GM18870 (cell line): ENCODE data around the gene RNF212.
"Not testable (repeated sequence)": the region's sequence is repeated elsewhere in the genome, so short reads cannot be mapped to it uniquely, and the experiment has no call there.

Experiments used
- ATAC-seq: cut with Tn5 transposase; IDR thresholded peaks from one replicate; pipeline ENCODE4 v1.9.1; 2021; ENCODE audit warnings: moderate library complexity; ENCODE audit not compliant: unreplicated experiment

The RNF212 gene

GRCh38 chr4:1050486-1051213 lies 62.7 kb downstream of the RNF212 start:
- ATAC-seq, result no peak

DNA sequence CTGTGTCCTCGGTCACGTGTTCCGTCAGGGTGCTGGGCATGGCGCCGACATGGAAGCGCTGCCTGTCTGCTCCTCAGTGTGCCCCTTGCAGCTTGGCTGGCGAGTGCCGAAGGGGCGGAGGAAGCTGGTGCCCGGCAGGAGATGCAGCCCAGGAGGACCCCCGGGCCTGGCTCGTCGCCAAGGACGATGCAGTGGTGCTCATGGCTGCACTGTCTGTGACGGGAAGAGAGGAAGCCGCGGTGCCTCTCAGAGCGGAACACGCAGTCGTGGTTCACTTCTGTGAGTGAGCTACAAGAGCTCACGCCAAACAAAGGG lies 63.8 kb downstream of the RNF212 start:
- ATAC-seq, result no peak

DNA sequence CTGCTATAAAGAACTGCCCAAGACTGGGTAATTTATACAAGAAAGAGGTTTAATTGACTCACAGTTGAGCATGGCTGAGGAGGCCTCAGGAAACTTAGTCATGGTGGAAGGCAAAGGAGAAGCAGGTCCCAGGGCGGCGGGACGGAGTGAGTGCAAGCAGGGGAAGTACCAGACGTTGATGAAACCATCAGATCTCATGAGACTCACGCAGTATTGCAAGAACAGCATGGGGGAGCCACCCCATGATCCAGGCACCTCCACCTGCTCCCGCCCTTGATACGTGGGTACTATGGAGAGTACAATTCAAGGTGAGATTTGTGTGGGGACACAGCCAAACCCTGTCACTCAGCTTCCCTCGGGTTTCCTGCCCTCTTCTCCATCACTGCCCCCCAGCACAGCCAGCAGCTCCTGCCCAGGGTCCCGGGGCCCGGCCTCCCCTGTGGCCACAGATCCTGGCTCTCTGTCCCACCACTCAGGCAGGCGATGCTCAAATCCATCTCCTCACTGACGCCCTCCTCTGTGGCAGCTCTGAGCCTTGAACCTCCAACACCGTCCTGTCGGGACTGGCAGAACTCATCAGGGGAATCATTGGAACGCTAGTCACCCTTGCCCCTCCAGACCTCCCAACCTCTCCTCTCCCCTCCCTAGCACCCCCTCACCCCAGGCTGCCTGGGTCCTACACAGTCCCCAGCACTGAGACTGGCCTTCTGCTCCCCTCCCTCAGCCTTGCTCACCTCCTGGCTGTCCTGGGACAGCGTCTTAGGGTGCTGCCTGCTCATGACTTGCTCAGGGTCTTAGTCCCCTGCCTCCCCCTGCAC lies 64.4 kb downstream of the RNF212 start:
- no peak for ATAC-seq

GRCh38 chr4:1047976-1048772 lies 65.2 kb downstream of the RNF212 start:
- ATAC-seq, result no peak

- no peak for ATAC-seq
These were observed 66.0 kb downstream of the RNF212 start for GRCh38 chr4:1047106-1047975.

- not testable (repeated sequence) for ATAC-seq
These were observed 66.8 kb downstream of the RNF212 start for GRCh38 chr4:1046581-1047011.

DNA sequence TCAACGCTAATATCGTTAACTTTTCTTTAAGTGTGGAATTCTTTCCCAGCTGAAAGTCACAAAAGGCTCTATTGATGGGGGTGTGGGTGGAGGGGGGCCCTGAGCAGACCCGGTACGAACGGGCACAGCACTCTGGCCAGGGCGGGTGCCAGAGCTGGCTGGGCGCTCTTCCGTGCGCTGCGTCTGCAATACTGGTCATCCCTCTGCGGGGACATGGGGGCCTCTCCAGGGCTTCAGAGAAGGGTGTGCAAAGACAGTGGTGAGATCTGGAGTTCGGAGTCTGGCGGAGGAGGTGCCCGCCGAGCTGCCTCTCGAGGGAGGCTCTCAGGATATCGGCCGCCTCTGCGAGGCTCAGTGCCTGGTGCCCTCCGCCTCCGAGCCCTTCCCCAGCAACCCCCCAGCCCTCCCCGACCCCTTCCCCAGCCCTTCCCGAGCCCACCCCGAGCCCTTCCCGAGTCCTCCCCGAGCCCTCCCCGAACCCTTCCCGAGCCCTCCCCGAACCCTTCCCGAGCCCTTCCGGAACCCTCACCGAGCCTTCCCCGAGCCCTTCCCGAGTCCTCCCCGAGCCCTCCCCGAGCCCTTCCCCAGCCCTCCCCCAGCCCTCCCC lies 67.7 kb downstream of the RNF212 start:
- no peak for ATAC-seq

- ATAC-seq, result no peak
These were observed 68.2 kb downstream of the RNF212 start for GRCh38 chr4:1045193-1045594.

DNA sequence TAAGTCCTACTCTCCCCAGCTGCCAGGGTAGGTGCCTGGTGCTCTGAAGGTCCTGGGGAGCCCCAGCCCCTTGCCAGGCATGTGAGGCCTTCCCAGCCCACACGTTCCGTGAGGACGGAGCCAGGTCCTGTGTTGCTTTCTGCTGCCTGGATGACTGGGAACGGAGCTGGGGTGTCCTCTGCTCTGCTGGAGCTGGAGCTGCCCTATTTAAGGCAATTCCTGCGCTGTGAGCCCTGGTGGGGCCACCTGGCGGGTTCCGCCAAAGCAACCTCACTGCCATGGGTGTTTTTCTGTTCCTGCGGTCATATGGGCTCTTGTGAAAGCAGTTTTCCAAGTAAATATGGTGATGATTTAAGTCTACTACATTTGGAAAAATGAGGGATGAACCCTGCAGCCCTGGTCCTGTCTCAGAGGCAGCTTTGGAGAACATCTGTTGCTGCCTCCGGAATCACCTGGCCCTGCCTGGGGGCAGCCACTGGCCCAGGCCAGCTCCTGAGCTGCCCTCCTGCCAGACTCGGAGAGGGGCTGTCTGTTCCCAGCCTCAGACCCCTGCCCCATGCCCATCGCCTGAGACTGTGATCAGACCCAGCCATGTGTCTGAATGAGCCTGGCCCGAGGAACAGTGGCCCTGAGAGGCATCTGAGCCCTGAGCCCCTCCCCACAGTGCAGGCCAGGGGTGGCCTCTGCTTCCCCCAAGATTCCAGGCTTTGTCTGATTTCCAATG lies 68.7 kb downstream of the RNF212 start:
- ATAC-seq, result no peak

DNA sequence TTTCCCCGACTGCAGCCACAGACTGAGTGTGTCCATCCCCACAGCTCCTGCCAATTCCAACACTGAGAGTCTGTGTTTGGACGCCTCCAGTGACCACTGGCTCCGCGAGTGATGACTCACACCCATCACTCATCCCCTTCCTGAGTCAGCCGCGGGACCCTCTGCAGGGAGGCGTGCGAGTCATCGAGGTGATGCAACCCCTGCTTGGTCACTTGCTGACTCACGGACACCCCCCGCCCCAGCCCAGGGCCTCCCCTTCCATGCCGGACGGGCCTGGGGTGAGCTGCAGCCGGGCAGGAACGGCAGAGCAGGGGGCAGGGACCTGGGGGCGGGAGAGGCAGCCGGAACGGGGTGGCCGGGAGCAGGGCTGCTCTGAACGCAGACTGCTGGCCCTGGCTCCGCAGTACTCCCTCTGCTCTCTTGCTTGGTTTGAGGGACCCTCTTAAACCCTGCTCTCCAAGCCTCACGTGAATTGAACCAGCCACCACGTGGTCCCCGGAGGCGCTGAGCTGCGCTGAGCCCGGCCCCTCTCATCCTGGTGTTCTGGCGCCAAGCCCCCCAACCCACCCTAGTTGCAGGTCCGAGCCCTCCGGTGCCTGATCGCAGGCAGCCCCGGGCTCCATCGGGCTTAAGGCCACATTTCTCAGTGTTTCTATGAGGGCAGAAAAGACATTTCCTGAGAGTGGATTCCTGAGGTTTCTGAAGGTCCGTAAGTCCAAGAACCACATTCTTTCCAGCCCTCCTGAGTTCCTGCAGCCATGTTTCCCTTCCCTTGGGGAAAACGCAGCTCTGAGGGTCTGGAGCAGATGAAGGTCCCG lies 69.5 kb downstream of the RNF212 start:
- ATAC-seq, result no peak

DNA sequence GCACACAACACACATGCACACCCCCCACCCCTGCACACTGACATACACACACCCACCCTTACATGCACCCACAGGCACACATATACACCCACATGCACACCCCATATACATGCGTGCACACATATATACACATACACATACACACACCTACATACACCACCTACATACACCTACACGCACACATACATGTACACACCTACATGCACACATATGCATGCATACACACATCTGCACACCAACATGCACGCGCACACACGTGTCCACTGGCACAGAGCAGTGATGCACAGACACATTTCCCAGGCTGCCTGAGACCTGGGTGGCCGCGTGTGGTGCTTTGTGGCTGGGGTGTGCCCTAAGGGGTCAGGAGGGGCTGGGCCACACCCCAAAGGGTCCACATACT lies 70.2 kb downstream of the RNF212 start:
- no peak for ATAC-seq

DNA sequence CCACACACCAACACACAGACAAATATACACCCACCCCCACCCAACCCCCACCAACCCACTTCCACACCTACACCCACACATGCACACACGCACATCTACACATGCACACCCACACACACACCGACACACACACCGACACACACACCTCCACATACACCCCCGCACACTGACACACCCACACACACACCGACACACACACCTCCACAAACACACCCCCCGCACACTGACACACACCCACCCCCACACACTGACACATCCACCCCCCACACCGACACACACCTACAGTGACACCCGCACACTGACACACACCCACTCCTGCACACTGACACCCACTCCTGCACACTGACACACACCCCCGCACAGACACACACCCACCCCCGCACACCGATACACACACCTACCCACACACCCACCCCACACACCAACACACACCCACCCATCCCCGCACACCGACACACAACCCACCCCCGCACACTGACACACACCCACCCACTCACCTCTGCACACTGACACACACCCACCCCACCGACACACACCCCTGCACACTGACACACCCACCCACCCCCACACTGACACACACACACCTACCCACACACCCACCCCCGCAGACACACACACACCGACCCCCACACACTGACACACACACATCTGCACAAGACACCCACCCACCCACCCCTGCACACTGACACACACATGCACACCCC lies 70.9 kb downstream of the RNF212 start:
- no peak for ATAC-seq

DNA sequence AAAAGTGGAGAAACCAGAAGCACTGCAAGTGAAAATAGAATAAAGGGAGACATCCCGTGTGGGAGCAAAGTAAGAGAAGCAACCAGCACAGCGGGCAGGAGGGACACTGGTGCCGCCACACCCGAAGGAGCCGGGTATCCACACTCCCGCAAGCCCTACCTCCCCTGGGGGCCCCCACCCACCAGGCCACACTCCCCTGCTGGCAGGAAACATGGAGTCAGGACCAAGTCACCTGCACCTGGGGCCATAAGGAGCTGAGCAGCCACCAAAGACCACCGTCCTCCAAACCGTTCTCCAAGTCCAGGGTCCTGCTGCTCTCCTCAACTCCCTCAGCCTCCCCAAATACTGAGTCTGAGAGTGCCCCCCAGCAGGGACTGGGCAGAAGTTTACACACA lies 71.4 kb downstream of the RNF212 start:
- no peak for ATAC-seq

- ATAC-seq, result no peak
These were observed 72.0 kb downstream of the RNF212 start for GRCh38 chr4:1041147-1041935.

- ATAC-seq, result no peak
These were observed 72.8 kb downstream of the RNF212 start for GRCh38 chr4:1040344-1041146.

DNA sequence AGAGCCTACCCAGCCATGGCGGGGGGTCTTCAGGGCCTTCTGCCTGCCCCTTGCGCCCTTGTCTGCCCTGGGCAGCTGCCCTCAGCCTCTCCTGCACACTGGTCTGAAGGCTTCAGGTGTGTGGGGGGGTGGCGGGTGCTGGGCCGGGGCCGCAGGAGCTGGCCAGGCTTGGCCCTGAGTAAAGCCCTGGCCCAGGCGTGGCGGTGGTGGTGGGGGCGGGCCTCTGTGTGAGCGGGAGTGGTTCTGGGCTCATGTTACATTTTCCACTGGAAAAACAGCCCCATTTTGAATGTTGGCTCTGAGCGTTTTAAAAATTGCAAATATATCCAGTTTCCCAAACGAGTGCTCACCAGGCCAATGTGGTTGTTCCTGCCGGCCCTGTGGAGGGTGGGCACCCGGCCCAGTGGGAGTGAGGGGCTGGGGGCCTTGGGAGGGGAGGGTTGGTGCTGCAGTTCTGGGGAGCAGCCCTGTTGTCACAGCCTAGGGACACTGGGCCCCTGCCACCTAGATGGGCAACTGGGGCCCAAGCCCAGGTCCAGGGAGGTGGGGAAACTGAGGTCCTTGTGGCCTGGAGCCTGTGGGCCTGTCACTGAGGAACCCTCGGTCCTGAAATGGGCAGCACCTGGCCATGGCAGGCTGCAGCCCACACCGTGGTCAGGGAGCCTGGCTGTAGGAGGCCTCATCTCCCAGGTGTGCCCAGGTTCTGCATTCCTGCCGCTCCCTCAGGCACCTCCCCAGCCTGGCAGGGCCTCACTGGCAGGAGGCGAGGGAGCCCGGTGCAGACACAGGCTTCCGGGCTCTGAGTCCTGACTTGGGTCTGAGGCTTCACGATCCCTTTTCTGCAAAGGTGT lies 73.6 kb downstream of the RNF212 start:
- ATAC-seq, result no peak
